ENCODE measurements around the gene CPB1.
A peak's percentile ranks its signal among the peaks of the same experiment; 100 is the strongest.

Gene CPB1

GRCh38 chr3:148839805-148840204 lies 12.2 kb downstream of the CPB1 start:
- no peak for DNase-seq

GRCh38 chr3:148840451-148840850 lies 12.8 kb downstream of the CPB1 start:
- no peak for DNase-seq

- DNase-seq: no peak
Measured at GRCh38 chr3:148845756-148846395, 18.3 kb downstream of the CPB1 start.

- DNase-seq: no peak
Measured at GRCh38 chr3:148847351-148847750, 19.7 kb downstream of the CPB1 start.

GRCh38 chr3:148848410-148848809 lies 20.8 kb downstream of the CPB1 start:
- no peak for DNase-seq

GRCh38 chr3:148852271-148852992 lies 24.8 kb downstream of the CPB1 start:
- no peak for DNase-seq

GRCh38 chr3:148853076-148853475 lies 25.5 kb downstream of the CPB1 start:
- DNase-seq: no peak

GRCh38 chr3:148854061-148854460 lies 26.4 kb downstream of the CPB1 start:
- DNase-seq: no peak

GRCh38 chr3:148856384-148856783 lies 28.8 kb downstream of the CPB1 start:
- DNase-seq: no peak

GRCh38 chr3:148857316-148857715 lies 29.7 kb downstream of the CPB1 start:
- no peak for DNase-seq

- peak; percentile 3 for DNase-seq
Measured at GRCh38 chr3:148861277-148861869, 33.8 kb downstream of the CPB1 start.

GRCh38 chr3:148863297-148863696 lies 35.7 kb downstream of the CPB1 start:
- no peak for DNase-seq

GRCh38 chr3:148863814-148864213 lies 36.2 kb downstream of the CPB1 start:
- DNase-seq: no peak

GRCh38 chr3:148865049-148865448 lies 37.4 kb downstream of the CPB1 start, which contains the start of gene CPA3:
CPA3 (plus strand) TSS chr3:148865296; CDS start chr3:148865308, 12 bp downstream.
- no peak for DNase-seq

GRCh38 chr3:148866261-148866660 lies 38.6 kb downstream of the CPB1 start:
- no peak for DNase-seq

- no peak for DNase-seq
Measured at GRCh38 chr3:148873270-148873927, 45.8 kb downstream of the CPB1 start.

- no peak for DNase-seq
Measured at GRCh38 chr3:148873977-148874376, 46.4 kb downstream of the CPB1 start.

GRCh38 chr3:148878095-148878494 lies 50.5 kb downstream of the CPB1 start:
- no peak for DNase-seq

- no peak for DNase-seq
Measured at GRCh38 chr3:148879256-148879655, 51.6 kb downstream of the CPB1 start.

- no peak for DNase-seq
Measured at GRCh38 chr3:148880681-148881080, 53.1 kb downstream of the CPB1 start.

GRCh38 chr3:148881286-148881685 lies 53.7 kb downstream of the CPB1 start:
- DNase-seq: no peak

GRCh38 chr3:148882288-148882687 lies 54.7 kb downstream of the CPB1 start:
- DNase-seq: peak; percentile 60

- DNase-seq: no peak
Measured at GRCh38 chr3:148883163-148883562, 55.6 kb downstream of the CPB1 start.

GRCh38 chr3:148884261-148884660 lies 56.6 kb downstream of the CPB1 start:
- DNase-seq: no peak

Data from NCI-H2107 (cell line).